Karpas-422 (cell line): ENCODE results near the gene STX2. TPM values are rescaled to one million over a fixed set of nuclear protein-coding genes. Genes with fewer than 3 reads are reported as not detected.

Experiments
- DNase-seq: peaks from one replicate; pipeline ENCODE4 v3.0.0-alpha.2; 2015
- H2AFZ ChIP-seq: fragments of 200-600 bp; sonication (generic); 2 replicates; pipeline ENCODE4 v1.6.1; 2014; ENCODE audit warnings: antibody characterized with exemption, low read length, mixed read lengths
- H3K27ac ChIP-seq: fragments of 200-600 bp; sonication (generic); 2 replicates; pipeline ENCODE4 v1.5.1; 2014; ENCODE audit warnings: mild to moderate bottlenecking, low read length, moderate library complexity
- H3K27me3 ChIP-seq: fragments of 200-600 bp; sonication (generic); 2 replicates; pipeline ENCODE4 v1.6.1; 2014; ENCODE audit warnings: low read length, mixed read lengths
- H3K36me3 ChIP-seq: fragments of 200-600 bp; sonication (generic); 2 replicates; pipeline ENCODE4 v1.6.1; 2014; ENCODE audit warnings: low read length, mixed read lengths; ENCODE audit not compliant: insufficient read depth
- H3K4me1 ChIP-seq: fragments of 200-600 bp; sonication (generic); 2 replicates; pipeline ENCODE4 v1.6.1; 2014; ENCODE audit warnings: mild to moderate bottlenecking, low read length, mixed read lengths
- H3K4me2 ChIP-seq: fragments of 200-600 bp; sonication (generic); 2 replicates; pipeline ENCODE4 v1.6.1; 2014; ENCODE audit warnings: low read length, low read depth, mild to moderate bottlenecking; ENCODE audit not compliant: poor library complexity, severe bottlenecking
- H3K4me3 ChIP-seq: fragments of 200-600 bp; sonication (generic); 2 replicates; pipeline ENCODE4 v1.5.1; 2014; ENCODE audit warnings: mild to moderate bottlenecking, antibody characterized with exemption, low read length, mixed read lengths
- H3K79me2 ChIP-seq: fragments of 200-600 bp; sonication (generic); 2 replicates; pipeline ENCODE4 v1.6.1; 2014; ENCODE audit warnings: mild to moderate bottlenecking, low read length, mixed read lengths
- H3K9ac ChIP-seq: fragments of 200-600 bp; sonication (generic); 2 replicates; pipeline ENCODE4 v1.6.0; 2014; ENCODE audit warnings: low read length
- H3K9me2 ChIP-seq: fragments of 200-600 bp; sonication (generic), shearing (Covaris generic); replicated peaks from 2 replicates; pipeline ENCODE4 v1.6.0; 2014; ENCODE audit warnings: mild to moderate bottlenecking, low read length, moderate library complexity; ENCODE audit not compliant: insufficient read depth
- H3K9me3 ChIP-seq: fragments of 300-700, 200-600 bp; sonication (generic); 2 replicates; pipeline ENCODE4 v1.6.1; 2014; ENCODE audit warnings: low read length, mixed read lengths
- H4K20me1 ChIP-seq: fragments of 200-600 bp; sonication (generic); 2 replicates; pipeline ENCODE4 v1.6.1; 2014; ENCODE audit warnings: mild to moderate bottlenecking, antibody characterized with exemption, low read length, low read depth; ENCODE audit not compliant: insufficient read depth
- total RNA-seq: library from RNA; depleted of rRNA; stranded (reverse); fragments of >200 nt; shearing (Covaris generic); gene quantifications from 2 replicates; pipeline ENCODE4 v1.2.3, GENCODE V29; 2014; ENCODE audit warnings: low replicate concordance

STX2 gene
- total RNA-seq, 1 experiment from 2014 or later = 19.2 TPM

GRCh38 chr12:130819681-130820080 lies 19.4 kb downstream of the STX2 start:
- H3K9ac ChIP-seq = no peak overlapping the region
- no peaks in the 10 kb centered on the region for H3K9me2 ChIP-seq
- peaks cover 40% of the 10 kb centered on the region for H3K79me2 ChIP-seq
- H4K20me1 ChIP-seq = no peaks in the 10 kb centered on the region
- no peak overlapping the region for H3K27ac ChIP-seq
- H3K9me3 ChIP-seq = no peaks in the 10 kb centered on the region
- DNase-seq = no peak
- no peak overlapping the region for H3K4me3 ChIP-seq
- no peak overlapping the region for H3K4me2 ChIP-seq
- peaks cover 10% of the 10 kb centered on the region for H3K36me3 ChIP-seq
- peaks cover 35% of the 10 kb centered on the region for H3K4me1 ChIP-seq
- no peaks in the 10 kb centered on the region for H3K27me3 ChIP-seq
- no peak overlapping the region for H2AFZ ChIP-seq

GRCh38 chr12:130818635-130819576 lies 20.1 kb downstream of the STX2 start:
- Histone ChIP-seq H3K79me2 (peaks cover 42% of the 10 kb centered on the region), H3K4me3 (peak overlapping the region; percentile 79), H3K9ac (peak overlapping the region; percentile 77), H3K4me2 (peak overlapping the region; percentile 100), H3K9me3 (no peaks in the 10 kb centered on the region), H3K27ac (no peak overlapping the region), H4K20me1 (no peaks in the 10 kb centered on the region), H3K9me2 (no peaks in the 10 kb centered on the region), H2AFZ (peak overlapping the region; percentile 94), H3K4me1 (peaks cover 43% of the 10 kb centered on the region), H3K36me3 (peaks cover 10% of the 10 kb centered on the region), H3K27me3 (no peaks in the 10 kb centered on the region)
- peak; percentile 85 for DNase-seq

- Histone ChIP-seq H3K27ac (no peak overlapping the region), H3K4me2 (peak overlapping the region; percentile 100), H3K9me2 (no peaks in the 10 kb centered on the region), H3K79me2 (peaks cover 47% of the 10 kb centered on the region), H2AFZ (peak overlapping the region; percentile 94; the same call in 1 of the 2 replicates), H3K9me3 (no peaks in the 10 kb centered on the region), H3K4me3 (peak overlapping the region; percentile 79), H3K4me1 (peaks cover 49% of the 10 kb centered on the region), H3K36me3 (peaks cover 5% of the 10 kb centered on the region), H3K9ac (peak overlapping the region; percentile 77), H4K20me1 (no peaks in the 10 kb centered on the region), H3K27me3 (no peaks in the 10 kb centered on the region)
- no peak for DNase-seq
These were observed 20.8 kb downstream of the STX2 start for GRCh38 chr12:130818272-130818634.

GRCh38 chr12:130817804-130818203 lies 21.2 kb downstream of the STX2 start:
- Histone ChIP-seq H3K79me2 (peaks cover 48% of the 10 kb centered on the region), H3K4me3 (no peak overlapping the region), H3K9me2 (no peaks in the 10 kb centered on the region), H3K4me1 (peaks cover 52% of the 10 kb centered on the region), H3K9me3 (no peaks in the 10 kb centered on the region), H3K36me3 (peaks cover 3% of the 10 kb centered on the region), H3K27ac (no peak overlapping the region), H2AFZ (no peak overlapping the region), H3K9ac (no peak overlapping the region), H3K27me3 (no peaks in the 10 kb centered on the region), H3K4me2 (no peak overlapping the region), H4K20me1 (no peaks in the 10 kb centered on the region)
- DNase-seq = no peak

- peaks cover 48% of the 10 kb centered on the region for H3K79me2 ChIP-seq
- no peaks in the 10 kb centered on the region for H4K20me1 ChIP-seq
- no peak overlapping the region for H3K4me3 ChIP-seq
- peaks cover 52% of the 10 kb centered on the region for H3K4me1 ChIP-seq
- no peaks in the 10 kb centered on the region for H3K27me3 ChIP-seq
- no peak overlapping the region for H3K27ac ChIP-seq
- no peak for DNase-seq
- no peak overlapping the region for H3K9ac ChIP-seq
- H3K4me2 ChIP-seq = no peak overlapping the region
- no peaks in the 10 kb centered on the region for H3K9me3 ChIP-seq
- no peaks in the 10 kb centered on the region for H3K9me2 ChIP-seq
- peaks cover 3% of the 10 kb centered on the region for H3K36me3 ChIP-seq
- no peak overlapping the region for H2AFZ ChIP-seq
These were observed 23.0 kb downstream of the STX2 start for GRCh38 chr12:130816097-130816496.

- H3K4me1 ChIP-seq = peaks cover 52% of the 10 kb centered on the region
- peaks cover 48% of the 10 kb centered on the region for H3K79me2 ChIP-seq
- H3K9me2 ChIP-seq = no peaks in the 10 kb centered on the region
- H3K4me3 ChIP-seq = no peak overlapping the region
- no peaks in the 10 kb centered on the region for H3K27me3 ChIP-seq
- DNase-seq = no peak
- H3K9me3 ChIP-seq = no peaks in the 10 kb centered on the region
- no peak overlapping the region for H3K4me2 ChIP-seq
- H3K9ac ChIP-seq = no peak overlapping the region
- H3K27ac ChIP-seq = no peak overlapping the region
- no peaks in the 10 kb centered on the region for H4K20me1 ChIP-seq
- H3K36me3 ChIP-seq = peaks cover 3% of the 10 kb centered on the region
- H2AFZ ChIP-seq = no peak overlapping the region
These were observed 23.9 kb downstream of the STX2 start for GRCh38 chr12:130815028-130815741.

GRCh38 chr12:130813949-130814348 lies 25.1 kb downstream of the STX2 start:
- Histone ChIP-seq H3K9ac (peak overlapping the region; percentile 22; the same call in 1 of the 2 replicates), H3K27ac (no peak overlapping the region), H3K4me1 (peaks cover 46% of the 10 kb centered on the region), H3K36me3 (peaks cover 3% of the 10 kb centered on the region), H3K9me3 (no peaks in the 10 kb centered on the region), H3K9me2 (no peaks in the 10 kb centered on the region), H4K20me1 (no peaks in the 10 kb centered on the region), H3K4me3 (no peak overlapping the region), H3K4me2 (peak overlapping the region; percentile 16), H3K79me2 (peaks cover 48% of the 10 kb centered on the region), H2AFZ (peak overlapping the region; percentile 36; the same call in 1 of the 2 replicates), H3K27me3 (no peaks in the 10 kb centered on the region)
- peak; percentile 50 for DNase-seq

- H3K9ac ChIP-seq = no peak overlapping the region
- H3K79me2 ChIP-seq = peaks cover 44% of the 10 kb centered on the region
- H4K20me1 ChIP-seq = no peaks in the 10 kb centered on the region
- H3K27ac ChIP-seq = no peak overlapping the region
- peaks cover 41% of the 10 kb centered on the region for H3K4me1 ChIP-seq
- peak; percentile 52 for DNase-seq
- no peaks in the 10 kb centered on the region for H3K27me3 ChIP-seq
- H3K4me3 ChIP-seq = no peak overlapping the region
- peaks cover 3% of the 10 kb centered on the region for H3K36me3 ChIP-seq
- H2AFZ ChIP-seq = no peak overlapping the region
- H3K4me2 ChIP-seq = peak overlapping the region; percentile 16
- H3K9me2 ChIP-seq = no peaks in the 10 kb centered on the region
- H3K9me3 ChIP-seq = no peaks in the 10 kb centered on the region
These were observed 25.6 kb downstream of the STX2 start for GRCh38 chr12:130813436-130813835.
